ENCODE results near the gene ERBB4.
A peak's percentile ranks its signal among the peaks of the same experiment; 100 is the strongest.
"Not testable (repeated sequence)": the region's sequence is repeated elsewhere in the genome, so short reads cannot be mapped to it uniquely, and the experiment has no call there.

Gene ERBB4

DNA sequence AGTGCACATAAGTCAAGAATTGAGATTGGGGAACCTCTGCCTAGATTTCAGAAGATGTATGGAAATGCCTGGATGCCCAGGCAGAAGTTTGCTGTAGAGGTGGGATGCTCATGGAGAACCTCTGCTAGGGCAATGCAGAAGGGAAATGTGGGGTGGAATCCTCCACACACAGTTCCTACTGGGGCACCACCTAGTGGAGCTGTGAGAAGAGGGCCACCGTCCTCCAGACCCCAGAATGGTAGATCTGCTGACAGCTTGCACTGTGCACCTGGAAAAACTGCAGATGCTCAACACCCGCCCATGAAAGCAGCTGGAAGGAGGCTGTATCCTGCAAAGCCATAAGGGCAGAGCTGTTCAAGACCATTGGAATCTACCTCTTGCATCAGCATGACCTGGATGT lies 71.1 kb downstream of the ERBB4 start:
- not testable (repeated sequence) for H3K4me1 ChIP-seq (ENCODE audit: insufficient read depth, low read length); H3K36me3 ChIP-seq (ENCODE audit: insufficient read depth, low read depth, low read length); H3K9ac ChIP-seq (ENCODE audit: low read depth, low read length); H3K27ac ChIP-seq (ENCODE audit: low read length); H3K4me3 ChIP-seq (ENCODE audit: low read length); H3K9me3 ChIP-seq (ENCODE audit: insufficient read depth, low read depth, low read length); H3K27me3 ChIP-seq (ENCODE audit: insufficient read depth, low read length)

DNA sequence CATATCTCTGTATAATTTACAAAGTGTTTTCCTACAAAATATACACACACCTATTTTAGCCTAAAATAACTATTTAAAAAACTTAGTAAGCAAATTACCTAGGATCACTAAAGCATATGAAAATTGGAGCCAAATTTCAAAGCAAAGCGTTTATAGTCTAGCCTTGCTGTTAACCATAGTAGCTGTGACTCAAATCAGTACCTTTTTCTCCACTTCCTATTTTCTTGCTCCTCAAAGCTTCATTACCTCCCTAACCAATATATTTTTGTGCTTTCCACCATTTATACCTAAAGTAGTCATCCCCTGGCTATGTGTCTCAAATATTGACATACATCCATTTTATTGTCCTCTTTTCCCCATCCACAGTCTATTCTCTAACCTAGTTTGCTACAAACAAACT lies 73.1 kb downstream of the ERBB4 start:
- H3K36me3 ChIP-seq (ENCODE audit: insufficient read depth, low read depth, low read length): no peaks in the 10 kb centered on the region
- no peak overlapping the region for H3K4me3 ChIP-seq (ENCODE audit: low read length)
- no peak overlapping the region for H3K9ac ChIP-seq (ENCODE audit: low read depth, low read length)
- H3K4me1 ChIP-seq (ENCODE audit: insufficient read depth, low read length): no peaks in the 10 kb centered on the region
- H3K9me3 ChIP-seq (ENCODE audit: insufficient read depth, low read depth, low read length): peaks cover 11% of the 10 kb centered on the region; the same call in 1 of the 2 replicates
- H3K27me3 ChIP-seq (ENCODE audit: insufficient read depth, low read length): no peaks in the 10 kb centered on the region
- H3K27ac ChIP-seq (ENCODE audit: low read length): no peak overlapping the region

DNA sequence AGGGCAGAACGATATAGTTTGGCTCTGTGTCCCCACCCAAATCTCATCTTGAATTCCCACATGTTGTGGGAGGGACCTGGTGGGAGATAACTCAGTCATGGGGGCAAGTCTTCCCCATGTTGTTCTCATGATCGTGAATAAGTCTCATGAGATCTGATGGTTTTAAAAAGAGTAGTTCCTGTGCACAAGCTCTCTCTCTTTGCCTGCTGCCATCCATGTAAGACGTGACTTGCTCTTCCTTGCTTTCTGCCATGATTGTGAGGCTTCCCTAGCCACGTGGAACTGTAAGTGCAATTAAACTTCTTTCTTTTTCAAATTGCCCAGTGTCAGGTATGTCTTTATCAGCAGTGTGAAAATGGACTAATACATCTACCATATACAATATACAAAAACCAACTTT lies 76.9 kb downstream of the ERBB4 start:
- H3K9me3 ChIP-seq (ENCODE audit: insufficient read depth, low read depth, low read length): 0 out of 2 replicates have a peak, but pooled peaks cover 12% of the 10 kb centered on the region
- H3K36me3 ChIP-seq (ENCODE audit: insufficient read depth, low read depth, low read length); H3K27ac ChIP-seq (ENCODE audit: low read length); H3K4me3 ChIP-seq (ENCODE audit: low read length); H3K9ac ChIP-seq (ENCODE audit: low read depth, low read length); H3K27me3 ChIP-seq (ENCODE audit: insufficient read depth, low read length); H3K4me1 ChIP-seq (ENCODE audit: insufficient read depth, low read length): not testable (repeated sequence)

DNA sequence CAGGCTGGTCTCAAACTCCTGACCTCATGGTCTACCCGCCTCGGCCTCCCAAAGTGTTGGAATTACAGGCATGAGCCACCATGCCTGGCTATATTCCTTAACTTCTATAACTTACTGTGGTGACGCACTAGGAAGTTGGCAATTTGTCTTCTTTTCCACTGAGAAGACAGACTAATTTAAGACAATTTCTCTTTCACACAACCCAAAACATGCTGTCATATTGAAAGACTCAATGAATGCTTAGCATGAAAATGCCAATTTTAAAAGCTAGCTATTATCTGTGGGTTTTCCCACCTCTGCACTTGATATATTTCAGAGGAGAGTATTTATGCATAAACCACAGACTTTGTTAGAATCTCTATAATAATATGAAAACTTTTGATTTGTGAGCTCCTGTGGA lies 84.5 kb downstream of the ERBB4 start:
- no peaks in the 10 kb centered on the region for H3K9me3 ChIP-seq (ENCODE audit: insufficient read depth, low read depth, low read length)
- no peak overlapping the region for H3K27ac ChIP-seq (ENCODE audit: low read length)
- H3K36me3 ChIP-seq (ENCODE audit: insufficient read depth, low read depth, low read length): no peaks in the 10 kb centered on the region
- no peaks in the 10 kb centered on the region for H3K27me3 ChIP-seq (ENCODE audit: insufficient read depth, low read length)
- peaks cover 3% of the 10 kb centered on the region; the same call in 1 of the 2 replicates for H3K4me1 ChIP-seq (ENCODE audit: insufficient read depth, low read length)
- no peak overlapping the region for H3K4me3 ChIP-seq (ENCODE audit: low read length)
- H3K9ac ChIP-seq (ENCODE audit: low read depth, low read length): no peak overlapping the region

DNA sequence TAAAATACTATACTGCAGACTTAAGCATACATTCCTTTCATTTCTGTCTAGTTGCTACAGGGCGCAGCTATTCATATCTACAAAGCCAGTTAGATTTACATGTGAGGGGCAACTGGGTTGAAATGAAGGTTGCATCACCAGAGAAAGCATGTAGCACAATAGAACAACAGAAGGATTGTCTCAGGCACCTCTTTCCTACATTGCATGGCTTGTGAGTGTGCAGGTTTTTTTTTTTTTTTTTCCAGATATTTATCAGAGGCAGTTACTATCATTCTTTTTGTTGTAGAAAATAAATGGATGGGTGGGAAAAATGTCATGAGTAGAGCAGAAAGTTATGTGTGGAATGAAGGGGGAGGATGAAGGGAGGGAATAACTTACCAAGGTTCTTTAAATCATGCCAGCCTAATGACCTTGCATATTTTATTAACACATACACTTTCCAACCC lies 86.8 kb downstream of the ERBB4 start:
- Histone ChIP-seq H3K27ac (ENCODE audit: low read length) (no peak overlapping the region), H3K27me3 (ENCODE audit: insufficient read depth, low read length) (no peaks in the 10 kb centered on the region), H3K4me1 (ENCODE audit: insufficient read depth, low read length) (peaks cover 3% of the 10 kb centered on the region; the same call in 1 of the 2 replicates), H3K9ac (ENCODE audit: low read depth, low read length) (no peak overlapping the region), H3K4me3 (ENCODE audit: low read length) (no peak overlapping the region), H3K36me3 (ENCODE audit: insufficient read depth, low read depth, low read length) (no peaks in the 10 kb centered on the region), H3K9me3 (ENCODE audit: insufficient read depth, low read depth, low read length) (no peaks in the 10 kb centered on the region)

DNA sequence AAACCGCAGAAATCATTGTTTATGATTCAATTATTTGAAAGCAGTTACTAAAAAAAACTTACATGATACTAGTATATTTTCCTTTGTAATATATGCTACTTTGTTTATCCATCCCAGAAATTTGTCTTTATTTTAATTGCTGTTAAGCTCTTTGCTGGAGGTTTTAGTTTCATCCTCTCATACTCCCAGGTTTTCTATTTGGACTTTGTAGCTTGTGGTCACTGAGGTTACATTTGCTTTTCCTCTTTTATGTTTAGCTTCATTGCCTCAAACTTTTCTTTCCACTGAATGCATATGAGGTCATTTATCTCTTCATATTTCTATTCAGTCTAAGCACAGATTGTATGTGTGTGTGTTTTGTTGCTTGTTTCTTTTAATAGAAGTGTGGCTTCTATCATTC lies 89.9 kb downstream of the ERBB4 start:
- Histone ChIP-seq H3K36me3 (ENCODE audit: insufficient read depth, low read depth, low read length) (no peaks in the 10 kb centered on the region), H3K9ac (ENCODE audit: low read depth, low read length) (no peak overlapping the region), H3K9me3 (ENCODE audit: insufficient read depth, low read depth, low read length) (no peaks in the 10 kb centered on the region), H3K27ac (ENCODE audit: low read length) (no peak overlapping the region), H3K4me1 (ENCODE audit: insufficient read depth, low read length) (peaks cover 3% of the 10 kb centered on the region; the same call in 1 of the 2 replicates), H3K4me3 (ENCODE audit: low read length) (no peak overlapping the region), H3K27me3 (ENCODE audit: insufficient read depth, low read length) (no peaks in the 10 kb centered on the region)

DNA sequence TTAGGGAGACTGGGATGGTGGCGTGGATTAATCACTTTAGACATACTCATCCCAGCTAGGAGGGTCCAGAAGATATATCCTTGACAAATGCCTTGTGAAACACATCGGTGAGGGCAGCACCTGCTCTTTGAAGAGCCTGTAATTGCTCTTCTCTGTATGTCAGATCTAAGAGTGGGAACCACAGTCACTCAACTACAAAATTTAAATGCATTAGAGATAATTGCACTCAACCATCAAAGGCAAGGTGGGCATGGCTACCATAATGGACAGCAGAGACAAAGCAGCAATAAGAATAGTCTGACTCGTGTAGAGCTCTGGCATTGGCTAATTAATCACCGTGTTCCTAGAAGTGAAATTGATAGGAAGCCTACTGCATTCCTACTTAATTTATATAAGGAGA lies 96.8 kb downstream of the ERBB4 start:
- Histone ChIP-seq H3K4me3 (ENCODE audit: low read length) (no peak overlapping the region), H3K27ac (ENCODE audit: low read length) (no peak overlapping the region), H3K27me3 (ENCODE audit: insufficient read depth, low read length) (no peaks in the 10 kb centered on the region), H3K36me3 (ENCODE audit: insufficient read depth, low read depth, low read length) (no peaks in the 10 kb centered on the region), H3K9ac (ENCODE audit: low read depth, low read length) (no peak overlapping the region), H3K4me1 (ENCODE audit: insufficient read depth, low read length) (no peaks in the 10 kb centered on the region), H3K9me3 (ENCODE audit: insufficient read depth, low read depth, low read length) (peaks cover 20% of the 10 kb centered on the region; the same call in 1 of the 2 replicates)

DNA sequence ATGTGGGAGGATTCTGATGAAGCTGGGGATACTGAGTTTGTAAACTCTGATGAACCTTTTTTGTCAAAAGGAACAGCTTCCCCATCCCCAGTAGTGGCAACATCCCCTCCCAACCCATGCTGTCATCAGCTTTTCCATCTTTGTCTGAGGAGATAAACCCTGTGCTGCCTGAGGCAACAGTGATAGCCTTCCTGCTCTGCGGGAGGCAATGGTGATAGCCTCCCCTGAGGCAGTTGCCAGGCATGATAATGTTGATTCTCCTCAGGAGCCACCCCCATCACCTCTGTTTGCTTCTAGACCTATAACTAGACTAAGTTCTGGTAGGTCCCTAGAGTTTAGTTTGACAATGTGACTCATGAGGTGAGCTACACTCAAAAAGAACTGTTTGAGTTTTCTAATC lies 97.5 kb downstream of the ERBB4 start:
- Histone ChIP-seq H3K4me3 (ENCODE audit: low read length) (no peak overlapping the region), H3K27me3 (ENCODE audit: insufficient read depth, low read length) (no peaks in the 10 kb centered on the region), H3K27ac (ENCODE audit: low read length) (no peak overlapping the region), H3K4me1 (ENCODE audit: insufficient read depth, low read length) (no peaks in the 10 kb centered on the region), H3K9ac (ENCODE audit: low read depth, low read length) (no peak overlapping the region), H3K36me3 (ENCODE audit: insufficient read depth, low read depth, low read length) (no peaks in the 10 kb centered on the region), H3K9me3 (ENCODE audit: insufficient read depth, low read depth, low read length) (peaks cover 20% of the 10 kb centered on the region; the same call in 1 of the 2 replicates)

DNA sequence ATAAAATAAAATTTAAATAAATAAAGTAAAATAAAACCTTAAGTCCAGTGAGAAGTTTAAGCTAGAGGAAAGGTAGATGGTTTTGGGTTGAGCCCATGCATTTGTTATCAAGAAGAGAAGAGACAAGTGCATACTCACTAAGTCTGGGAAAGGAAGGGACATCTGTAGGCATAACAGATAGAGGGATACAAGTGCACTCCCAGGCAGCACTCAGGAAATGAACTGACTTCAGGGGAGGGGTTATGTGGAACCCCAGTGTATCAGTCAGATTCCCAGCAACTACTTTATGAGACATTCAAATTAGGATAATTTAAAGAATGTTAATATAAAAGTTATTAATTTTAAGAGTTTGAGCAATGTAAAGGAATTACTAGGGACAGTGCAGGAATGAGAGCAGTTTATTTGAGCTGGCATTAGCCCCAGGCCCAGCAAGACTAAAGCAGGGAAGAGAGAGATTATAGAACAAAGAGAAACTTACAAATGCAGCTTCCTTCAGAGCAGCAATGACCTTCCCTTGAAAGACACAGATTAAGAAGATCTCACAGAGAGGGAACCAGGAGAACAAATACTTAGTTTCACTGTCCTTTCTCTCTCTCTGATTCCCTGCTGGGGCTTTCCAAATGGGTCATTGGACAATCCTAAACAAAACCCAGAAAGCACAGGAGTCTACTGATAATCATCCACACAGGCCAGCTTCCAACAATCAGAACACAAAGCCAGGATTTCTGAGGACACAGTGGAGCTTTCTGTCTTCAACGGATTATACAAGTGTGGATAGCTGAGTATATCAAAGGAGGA lies 109.7 kb downstream of the ERBB4 start:
- H3K9me3 ChIP-seq (ENCODE audit: insufficient read depth, low read depth, low read length): no peaks in the 10 kb centered on the region
- H3K4me1 ChIP-seq (ENCODE audit: insufficient read depth, low read length): peaks cover 22% of the 10 kb centered on the region; the same call in 1 of the 2 replicates
- H3K27me3 ChIP-seq (ENCODE audit: insufficient read depth, low read length): no peaks in the 10 kb centered on the region
- no peaks in the 10 kb centered on the region for H3K36me3 ChIP-seq (ENCODE audit: insufficient read depth, low read depth, low read length)
- no peak overlapping the region for H3K9ac ChIP-seq (ENCODE audit: low read depth, low read length)
- no peak overlapping the region for H3K27ac ChIP-seq (ENCODE audit: low read length)
- no peak overlapping the region for H3K4me3 ChIP-seq (ENCODE audit: low read length)

DNA sequence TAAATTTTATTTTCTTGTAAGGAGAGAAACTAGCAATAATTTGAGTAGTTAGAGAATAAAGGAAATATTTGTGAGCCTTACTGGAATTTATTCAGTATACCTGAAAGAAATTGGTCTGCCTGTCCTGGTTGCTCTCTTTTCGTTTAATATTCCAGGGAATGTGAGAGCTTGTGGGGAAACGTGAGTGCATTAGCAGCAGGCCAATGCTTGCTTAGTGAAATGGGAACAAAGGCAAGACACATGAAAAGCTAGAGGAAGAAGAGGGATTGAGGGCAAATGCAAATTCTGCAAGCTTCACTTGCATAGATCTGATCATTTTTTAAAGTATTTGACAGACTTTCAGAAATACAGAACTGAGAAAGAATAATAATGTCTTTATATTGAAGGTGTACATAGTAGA lies 111.0 kb downstream of the ERBB4 start:
- Histone ChIP-seq H3K4me3 (ENCODE audit: low read length) (peak overlapping the region; percentile 33; the same call in 1 of the 2 replicates), H3K9ac (ENCODE audit: low read depth, low read length) (no peak overlapping the region), H3K27ac (ENCODE audit: low read length) (no peak overlapping the region), H3K27me3 (ENCODE audit: insufficient read depth, low read length) (no peaks in the 10 kb centered on the region), H3K36me3 (ENCODE audit: insufficient read depth, low read depth, low read length) (no peaks in the 10 kb centered on the region), H3K9me3 (ENCODE audit: insufficient read depth, low read depth, low read length) (no peaks in the 10 kb centered on the region), H3K4me1 (ENCODE audit: insufficient read depth, low read length) (peaks cover 22% of the 10 kb centered on the region; the same call in 1 of the 2 replicates)

DNA sequence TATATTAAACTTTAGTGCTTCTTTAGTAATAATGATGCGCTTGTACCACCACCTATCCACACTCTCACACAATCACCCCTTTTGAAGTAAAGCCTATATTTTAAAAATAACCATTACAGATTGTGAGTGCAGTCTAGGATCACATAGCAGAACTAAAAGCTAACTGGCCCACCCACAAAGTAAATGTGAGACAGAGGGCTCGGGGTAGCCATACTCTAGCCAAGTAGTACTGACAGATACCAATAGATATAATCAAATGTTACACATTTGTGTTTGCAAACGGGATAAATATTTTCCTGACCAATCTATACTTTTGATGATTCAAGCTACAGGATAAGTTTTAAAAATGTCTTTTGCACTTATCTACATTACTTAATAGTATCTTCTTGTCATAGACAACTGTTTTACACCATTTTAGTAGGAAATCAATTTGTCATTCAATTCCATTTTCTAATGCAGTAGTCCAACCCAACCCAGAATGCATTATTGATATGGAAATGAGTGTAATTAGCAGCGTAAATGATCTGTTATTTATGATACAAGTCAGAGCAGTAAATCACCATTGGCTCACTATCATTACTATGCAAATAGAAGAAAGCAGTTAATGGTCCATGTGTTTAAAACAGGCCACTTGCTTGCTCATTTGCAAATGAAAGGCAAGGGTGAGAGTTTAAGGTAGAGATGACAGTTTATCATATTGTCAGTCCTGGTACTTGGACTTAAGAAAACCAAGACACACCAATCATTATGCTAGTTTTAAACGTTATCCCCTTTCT lies 111.8 kb downstream of the ERBB4 start:
- no peaks in the 10 kb centered on the region for H3K36me3 ChIP-seq (ENCODE audit: insufficient read depth, low read depth, low read length)
- H3K4me3 ChIP-seq (ENCODE audit: low read length): peak overlapping the region; percentile 33; the same call in 1 of the 2 replicates
- no peak overlapping the region for H3K9ac ChIP-seq (ENCODE audit: low read depth, low read length)
- no peaks in the 10 kb centered on the region for H3K9me3 ChIP-seq (ENCODE audit: insufficient read depth, low read depth, low read length)
- peaks cover 22% of the 10 kb centered on the region; the same call in 1 of the 2 replicates for H3K4me1 ChIP-seq (ENCODE audit: insufficient read depth, low read length)
- no peak overlapping the region for H3K27ac ChIP-seq (ENCODE audit: low read length)
- H3K27me3 ChIP-seq (ENCODE audit: insufficient read depth, low read length): no peaks in the 10 kb centered on the region

DNA sequence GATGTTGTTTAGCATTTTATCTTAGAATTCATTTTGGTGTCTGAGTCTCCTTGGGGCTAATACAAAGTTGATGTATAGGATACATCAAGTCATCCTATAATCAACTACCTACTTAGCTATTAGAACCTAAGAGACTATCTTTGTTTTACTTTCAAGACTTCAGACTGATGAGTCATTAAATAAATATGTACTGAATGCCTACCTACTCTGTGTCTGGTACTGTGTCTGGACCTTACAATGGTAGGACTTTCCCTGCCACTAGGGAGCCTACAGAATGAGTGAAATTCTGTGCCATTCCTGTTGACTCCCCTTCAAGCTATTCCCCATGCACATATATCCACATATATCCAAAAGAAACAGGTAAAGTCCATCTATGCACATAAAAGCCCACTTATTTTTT lies 114.5 kb downstream of the ERBB4 start:
- Histone ChIP-seq H3K9me3 (ENCODE audit: insufficient read depth, low read depth, low read length) (no peaks in the 10 kb centered on the region), H3K4me3 (ENCODE audit: low read length) (no peak overlapping the region), H3K9ac (ENCODE audit: low read depth, low read length) (no peak overlapping the region), H3K27ac (ENCODE audit: low read length) (no peak overlapping the region), H3K4me1 (ENCODE audit: insufficient read depth, low read length) (peaks cover 16% of the 10 kb centered on the region; the same call in 1 of the 2 replicates), H3K36me3 (ENCODE audit: insufficient read depth, low read depth, low read length) (no peaks in the 10 kb centered on the region), H3K27me3 (ENCODE audit: insufficient read depth, low read length) (no peaks in the 10 kb centered on the region)
